Keratinocyte (primary cell): ENCODE measurements around the gene TSPAN10. TPM values are rescaled to one million over a fixed set of nuclear protein-coding genes. Genes with fewer than 3 reads are reported as not detected.

Source experiments
- DNase-seq: peaks from one replicate; pipeline ENCODE4 v3.0.0-alpha.2; 2011; ENCODE audit warnings: low read depth, missing footprints, low spot score
- FAIRE-seq: peaks from 2 replicates; lab custom pipeline; 2011; peaks lifted over from hg19 to GRCh38; lab: Jason Lieb, UNC
- H2AFZ ChIP-seq: 2 replicates; pipeline ENCODE4 v1.6.0; 2012; ENCODE audit warnings: low read length, control low read depth, inconsistent platforms; ENCODE audit not compliant: control insufficient read depth
- H3K27ac ChIP-seq: 2 replicates; pipeline ENCODE4 v1.5.1; 2011; ENCODE audit warnings: low read length; ENCODE audit not compliant: control insufficient read depth, insufficient read depth
- H3K27me3 ChIP-seq: 3 replicates; pipeline ENCODE4 v1.6.0; 2011; ENCODE audit warnings: low read length; ENCODE audit not compliant: control insufficient read depth, insufficient read depth; ENCODE audit errors: extremely low read depth
- H3K36me3 ChIP-seq, 2 experiments: 2 replicates in 1 of 2; 3 replicates in 1 of 2; pipeline ENCODE4 v1.5.1; 2011; ENCODE audit warnings: low read length in 2 of 2, mild to moderate bottlenecking in 1 of 2; ENCODE audit not compliant: control insufficient read depth in 2 of 2, insufficient read depth in 2 of 2; ENCODE audit errors: extremely low read depth in 1 of 2
- H3K4me1 ChIP-seq: 3 replicates; pipeline ENCODE4 v1.5.1; 2011; ENCODE audit warnings: low read length; ENCODE audit not compliant: control insufficient read depth, insufficient read depth; ENCODE audit errors: extremely low read depth
- H3K4me2 ChIP-seq: 3 replicates; pipeline ENCODE4 v1.6.0; 2011; ENCODE audit warnings: low read depth, low read length; ENCODE audit not compliant: control insufficient read depth, insufficient read depth; ENCODE audit errors: extremely low read depth
- H3K4me3 ChIP-seq, 3 experiments: fragments of 200-600 bp in 1 of 3; sonication (generic) in 1 of 3; 2 replicates in 2 of 3; 3 replicates in 1 of 3; pipeline ENCODE4 v1.5.1; 2011 to 2016; ENCODE audit warnings: low read length in 3 of 3, mild to moderate bottlenecking in 3 of 3, control low read depth in 2 of 3, inconsistent platforms in 1 of 3, low read depth in 1 of 3, mixed read lengths in 1 of 3, mixed run types in 1 of 3, moderate library complexity in 1 of 3; ENCODE audit not compliant: control insufficient read depth in 2 of 3, insufficient read depth in 2 of 3; ENCODE audit errors: extremely low read depth in 1 of 3
- H3K79me2 ChIP-seq: 2 replicates; pipeline ENCODE4 v1.6.0; 2012; ENCODE audit warnings: low read length; ENCODE audit not compliant: control insufficient read depth, insufficient read depth
- H3K9ac ChIP-seq: 3 replicates; pipeline ENCODE4 v1.6.0; 2011; ENCODE audit warnings: low read length; ENCODE audit not compliant: control insufficient read depth, insufficient read depth; ENCODE audit errors: extremely low read depth
- H3K9me1 ChIP-seq: 3 replicates; pipeline ENCODE4 v1.6.0; 2011; ENCODE audit warnings: low read length; ENCODE audit not compliant: control insufficient read depth, insufficient read depth; ENCODE audit errors: extremely low read depth
- H3K9me3 ChIP-seq: 2 replicates; pipeline ENCODE4 v1.5.1; 2012; ENCODE audit warnings: low read depth, low read length; ENCODE audit not compliant: control insufficient read depth
- H4K20me1 ChIP-seq: 3 replicates; pipeline ENCODE4 v1.6.0; 2011; ENCODE audit warnings: low read length; ENCODE audit not compliant: control insufficient read depth, insufficient read depth; ENCODE audit errors: extremely low read depth
- EZH2 ChIP-seq: IDR thresholded peaks from one replicate; pipeline ENCODE4 v1.6.1; 2012; ENCODE audit warnings: inconsistent platforms, mild to moderate bottlenecking, low read length, moderate library complexity
- dilution Hi-C: fragments of 300-500 bp; cut with MboI; formaldehyde crosslinking; loops from one replicate; pipeline ENCODE4 v1.7.0; 2020; ENCODE audit warnings: low sequenced_read_pairs; ENCODE audit not compliant: extremely low pct_ligation_motif_present
- polyA plus RNA-seq, 5 experiments: library from polyadenylated mRNA; depleted of rRNA in 3 of 5; stranded (reverse) in 3 of 5; stranded (forward) in 1 of 5; unstranded in 1 of 5; fragments of >200 nt; gene quantifications; 1 replicate in 1 of 5; 2 replicates in 3 of 5; 3 replicates in 1 of 5; pipeline versions ENCODE4 v1.2.1 to v1.2.3, GENCODE V29; 2011 to 2012; ENCODE audit warnings: missing spikeins in 2 of 5, low read depth in 1 of 5, low replicate concordance in 1 of 5
- TF ChIP-seq, protein P1 (sequence below), 3 experiments: IDR thresholded peaks in 1 of 3; conservative IDR thresholded peaks in 1 of 3; optimal IDR thresholded peaks in 1 of 3; 2 replicates in 2 of 3; 3 replicates in 1 of 3; pipeline versions ENCODE3 to v1.5.1; 2011; ENCODE audit warnings: low read length in 3 of 3, mild to moderate bottlenecking in 3 of 3, moderate library complexity in 2 of 3, control low read depth in 1 of 3, inconsistent platforms in 1 of 3; ENCODE audit not compliant: insufficient read depth in 2 of 3; ENCODE audit errors: extremely low read depth in 1 of 3

TSPAN10 gene
- polyA plus RNA-seq, 1 donor (not counting 4 experiments of a cell fraction or from before 2014, with no cell fraction given): 0.89 TPM

DNA sequence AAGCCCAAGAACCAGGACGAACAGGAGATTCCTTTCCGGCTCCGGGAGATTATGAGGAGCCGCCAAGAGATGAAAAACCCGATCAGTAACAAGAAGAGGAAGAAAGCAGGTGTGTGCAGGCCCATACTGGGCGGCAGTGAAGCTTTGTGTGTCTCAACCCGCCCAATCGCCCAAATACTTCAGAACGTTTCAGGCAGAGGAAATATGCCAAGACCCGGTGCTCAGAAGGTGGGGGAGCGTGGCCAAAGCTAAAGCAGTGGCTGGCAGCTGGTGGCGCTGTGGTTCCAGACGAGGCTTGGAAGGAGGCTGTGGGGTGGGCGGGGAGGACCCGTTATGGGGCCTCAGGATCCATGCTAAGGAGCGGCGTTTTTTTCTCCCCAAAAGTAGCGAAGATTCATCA lies 30.8 kb downstream of the TSPAN10 start:
- Histone ChIP-seq H3K9me3 (no peaks in the 10 kb centered on the region), H3K79me2 (peaks cover 50% of the 10 kb centered on the region), H3K4me3 (peak overlapping the region; percentile 68 to 83 (median 74)), H3K27ac (peak overlapping the region; percentile 60), H3K9me1 (no peaks in the 10 kb centered on the region), H3K9ac (peak overlapping the region; percentile 69), H3K4me2 (peak overlapping the region; percentile 93), H3K27me3 (no peaks in the 10 kb centered on the region), H4K20me1 (no peaks in the 10 kb centered on the region), H3K4me1 (peaks cover 25% of the 10 kb centered on the region), H2AFZ (peak overlapping the region; percentile 13), H3K36me3 (peaks cover 28 to 48% of the 10 kb centered on the region in 2 experiments)
- dilution Hi-C loops: no loop called here
- TF ChIP-seq EZH2: no peak
- TF ChIP-seq, protein P1, sequence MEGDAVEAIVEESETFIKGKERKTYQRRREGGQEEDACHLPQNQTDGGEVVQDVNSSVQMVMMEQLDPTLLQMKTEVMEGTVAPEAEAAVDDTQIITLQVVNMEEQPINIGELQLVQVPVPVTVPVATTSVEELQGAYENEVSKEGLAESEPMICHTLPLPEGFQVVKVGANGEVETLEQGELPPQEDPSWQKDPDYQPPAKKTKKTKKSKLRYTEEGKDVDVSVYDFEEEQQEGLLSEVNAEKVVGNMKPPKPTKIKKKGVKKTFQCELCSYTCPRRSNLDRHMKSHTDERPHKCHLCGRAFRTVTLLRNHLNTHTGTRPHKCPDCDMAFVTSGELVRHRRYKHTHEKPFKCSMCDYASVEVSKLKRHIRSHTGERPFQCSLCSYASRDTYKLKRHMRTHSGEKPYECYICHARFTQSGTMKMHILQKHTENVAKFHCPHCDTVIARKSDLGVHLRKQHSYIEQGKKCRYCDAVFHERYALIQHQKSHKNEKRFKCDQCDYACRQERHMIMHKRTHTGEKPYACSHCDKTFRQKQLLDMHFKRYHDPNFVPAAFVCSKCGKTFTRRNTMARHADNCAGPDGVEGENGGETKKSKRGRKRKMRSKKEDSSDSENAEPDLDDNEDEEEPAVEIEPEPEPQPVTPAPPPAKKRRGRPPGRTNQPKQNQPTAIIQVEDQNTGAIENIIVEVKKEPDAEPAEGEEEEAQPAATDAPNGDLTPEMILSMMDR (optimal IDR thresholded peaks at IDR 0.05 in 1 of 3, IDR thresholded peaks at IDR 0.05 in 1 of 3, conservative IDR thresholded peaks at IDR 0.05 in 1 of 3; ENCODE audit: extremely low read depth in 1 of 3, insufficient read depth in 2 of 3, low read length in 3 of 3): peak in 2 of 3 experiments; percentile 71 to 85
- DNase-seq (no peak), FAIRE-seq (no peak)

DNA sequence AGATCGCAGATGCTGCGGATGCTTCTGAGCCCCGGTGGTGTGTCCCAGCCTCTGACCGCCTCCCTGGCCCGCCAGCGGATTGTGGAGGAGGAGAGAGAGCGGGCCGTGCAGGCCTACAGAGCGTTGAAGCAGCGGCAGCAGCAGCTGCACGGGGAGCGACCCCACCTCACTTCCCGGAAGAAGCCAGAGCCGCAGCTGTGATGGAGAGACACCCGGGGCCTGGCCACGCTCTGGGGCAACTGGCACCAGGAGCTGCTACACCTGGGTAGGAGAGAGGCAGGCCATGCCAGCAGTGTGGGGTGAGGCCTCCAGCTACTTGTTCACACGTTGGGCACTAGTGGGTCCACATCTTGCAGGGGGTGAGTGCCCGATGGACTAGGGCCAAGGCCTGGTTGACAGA lies 35.5 kb downstream of the TSPAN10 start:
- no peak overlapping the region for H2AFZ ChIP-seq
- FAIRE-seq: no peak

More for the DNA sequence above, 35.5 kb downstream of the TSPAN10 start:
- Histone ChIP-seq H3K79me2 (peaks cover 28% of the 10 kb centered on the region), H3K9me3 (no peaks in the 10 kb centered on the region), H3K4me1 (peaks cover 15% of the 10 kb centered on the region), H3K27ac (no peak overlapping the region), H4K20me1 (no peaks in the 10 kb centered on the region), H3K9me1 (no peaks in the 10 kb centered on the region), H3K9ac (no peak overlapping the region), H3K36me3 (peaks cover 38 to 44% of the 10 kb centered on the region in 2 experiments), H3K4me2 (no peak overlapping the region), H3K27me3 (no peaks in the 10 kb centered on the region), H3K4me3 (no peak overlapping the region)
- TF ChIP-seq EZH2: no peak
- TF ChIP-seq, protein P1 (optimal IDR thresholded peaks at IDR 0.05 in 1 of 3, IDR thresholded peaks at IDR 0.05 in 1 of 3, conservative IDR thresholded peaks at IDR 0.05 in 1 of 3; ENCODE audit: extremely low read depth in 1 of 3, insufficient read depth in 2 of 3, low read length in 3 of 3): no peak
- no peak for DNase-seq
- dilution Hi-C loops: no loop called here
